GM20000 (cell line): ENCODE measurements around the gene PLA2G6.
A peak's percentile ranks its signal among the peaks of the same experiment; 100 is the strongest.
"Not testable (repeated sequence)": the region's sequence is repeated elsewhere in the genome, so short reads cannot be mapped to it uniquely, and the experiment has no call there.

Source experiments
- DNase-seq: peaks from one replicate; pipeline ENCODE4 v3.0.0; 2012; ENCODE audit warnings: low spot score
- TF ChIP-seq, protein P1 (sequence below): IDR thresholded peaks from 2 replicates; pipeline ENCODE4 v1.5.1; 2012; ENCODE audit warnings: mild to moderate bottlenecking, control low read depth; ENCODE audit errors: extremely low read depth, missing control alignments

The PLA2G6 gene

DNA sequence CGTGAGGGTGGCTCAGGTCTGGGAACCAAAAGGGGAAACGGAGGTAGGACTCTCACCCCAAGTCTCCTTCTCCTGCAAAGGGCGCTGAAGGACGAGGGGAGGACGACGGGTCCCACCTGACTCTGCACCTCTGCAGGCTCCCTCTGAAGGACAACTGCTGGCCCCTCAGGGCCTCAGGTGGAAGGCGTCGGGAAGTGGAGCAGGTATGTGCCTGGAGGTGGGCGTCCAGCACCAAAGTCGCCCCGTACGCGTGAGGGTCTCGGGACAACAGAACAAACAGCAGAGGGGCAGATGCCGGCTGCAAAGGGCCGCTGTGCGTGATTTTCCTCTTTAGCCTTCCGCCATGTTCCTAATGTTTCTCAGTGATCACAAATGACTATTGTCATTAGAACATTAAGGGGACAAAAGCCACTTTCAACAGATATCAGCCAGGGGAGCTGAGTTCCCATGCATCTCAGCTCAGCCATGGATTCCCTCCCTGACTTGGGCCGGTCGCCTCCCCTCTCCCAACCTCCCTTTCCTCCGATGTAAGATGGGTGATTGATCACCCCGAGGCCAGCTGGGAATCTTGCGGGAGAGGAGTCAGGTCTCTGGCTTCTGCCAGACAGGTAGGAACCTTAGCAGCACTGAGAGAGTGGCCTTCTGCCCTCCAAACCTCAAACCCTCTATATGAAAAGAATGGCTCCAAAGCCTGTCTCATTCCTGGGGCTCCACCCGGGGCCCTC lies 98.5 kb downstream of the PLA2G6 start:
- TF ChIP-seq, protein P1, sequence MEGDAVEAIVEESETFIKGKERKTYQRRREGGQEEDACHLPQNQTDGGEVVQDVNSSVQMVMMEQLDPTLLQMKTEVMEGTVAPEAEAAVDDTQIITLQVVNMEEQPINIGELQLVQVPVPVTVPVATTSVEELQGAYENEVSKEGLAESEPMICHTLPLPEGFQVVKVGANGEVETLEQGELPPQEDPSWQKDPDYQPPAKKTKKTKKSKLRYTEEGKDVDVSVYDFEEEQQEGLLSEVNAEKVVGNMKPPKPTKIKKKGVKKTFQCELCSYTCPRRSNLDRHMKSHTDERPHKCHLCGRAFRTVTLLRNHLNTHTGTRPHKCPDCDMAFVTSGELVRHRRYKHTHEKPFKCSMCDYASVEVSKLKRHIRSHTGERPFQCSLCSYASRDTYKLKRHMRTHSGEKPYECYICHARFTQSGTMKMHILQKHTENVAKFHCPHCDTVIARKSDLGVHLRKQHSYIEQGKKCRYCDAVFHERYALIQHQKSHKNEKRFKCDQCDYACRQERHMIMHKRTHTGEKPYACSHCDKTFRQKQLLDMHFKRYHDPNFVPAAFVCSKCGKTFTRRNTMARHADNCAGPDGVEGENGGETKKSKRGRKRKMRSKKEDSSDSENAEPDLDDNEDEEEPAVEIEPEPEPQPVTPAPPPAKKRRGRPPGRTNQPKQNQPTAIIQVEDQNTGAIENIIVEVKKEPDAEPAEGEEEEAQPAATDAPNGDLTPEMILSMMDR, result no peak
- peak; percentile 27 for DNase-seq

DNA sequence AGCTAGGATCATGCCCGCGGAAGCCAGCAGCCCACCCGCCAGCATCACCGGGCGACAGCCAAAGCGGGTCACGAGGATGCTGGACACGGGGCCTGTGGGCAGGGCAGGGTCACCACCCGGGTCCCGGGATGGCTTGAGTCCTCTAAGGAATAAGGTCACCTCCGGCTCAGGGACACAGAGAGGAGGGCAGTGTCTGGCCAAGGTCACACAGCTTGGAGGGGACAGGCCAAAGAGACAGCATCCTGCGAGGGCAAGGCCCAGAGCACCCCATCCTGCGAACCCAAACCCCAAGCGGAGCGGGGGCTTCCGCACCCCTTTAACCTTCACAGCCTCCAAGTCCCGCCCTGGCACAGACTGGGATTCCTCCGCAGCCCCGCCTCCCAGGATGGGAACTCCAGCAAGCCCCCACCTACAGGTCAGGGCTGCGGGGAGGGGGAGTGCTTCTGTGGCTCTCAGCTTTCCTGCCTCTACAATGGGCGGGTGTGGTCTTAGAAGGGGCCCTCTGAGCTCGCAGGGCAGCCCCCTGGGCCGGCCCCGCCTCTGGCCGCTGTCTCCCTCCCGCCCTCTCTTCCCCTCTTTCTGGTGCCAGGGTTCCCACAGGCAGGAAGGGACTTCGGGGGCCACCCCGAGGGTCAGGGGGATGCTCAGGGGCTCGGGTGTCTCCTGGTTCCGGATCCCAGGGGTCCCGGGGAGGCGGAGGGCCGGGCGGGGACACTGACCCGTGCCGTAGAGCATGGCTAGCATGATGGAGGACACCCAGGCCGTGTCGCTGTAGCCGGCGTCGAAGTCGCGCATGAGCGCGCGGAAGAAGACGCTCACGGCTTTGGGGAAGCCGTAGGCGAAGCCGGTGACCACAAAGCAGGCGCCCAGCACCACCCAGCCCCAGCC lies 99.4 kb downstream of the PLA2G6 start:
- TF ChIP-seq, protein P1, result no peak
- DNase-seq, result peak; percentile 72

DNA sequence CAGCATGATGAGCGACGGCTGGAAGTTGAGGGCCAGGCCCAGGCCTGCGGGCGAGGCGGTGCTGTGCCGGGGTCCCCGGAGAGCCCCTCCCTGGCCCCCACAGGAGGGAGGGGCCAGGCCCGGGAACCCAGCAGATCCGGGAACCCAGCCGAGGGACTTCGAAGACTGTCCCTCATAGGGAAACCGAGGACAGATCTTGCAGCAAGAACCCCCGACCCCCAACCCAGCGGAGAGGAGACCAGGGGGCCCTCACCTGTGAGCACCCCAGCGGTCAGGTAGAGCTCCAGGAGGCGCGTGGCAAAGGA lies 100.0 kb downstream of the PLA2G6 start:
- TF ChIP-seq, protein P1, result no peak

DNA sequence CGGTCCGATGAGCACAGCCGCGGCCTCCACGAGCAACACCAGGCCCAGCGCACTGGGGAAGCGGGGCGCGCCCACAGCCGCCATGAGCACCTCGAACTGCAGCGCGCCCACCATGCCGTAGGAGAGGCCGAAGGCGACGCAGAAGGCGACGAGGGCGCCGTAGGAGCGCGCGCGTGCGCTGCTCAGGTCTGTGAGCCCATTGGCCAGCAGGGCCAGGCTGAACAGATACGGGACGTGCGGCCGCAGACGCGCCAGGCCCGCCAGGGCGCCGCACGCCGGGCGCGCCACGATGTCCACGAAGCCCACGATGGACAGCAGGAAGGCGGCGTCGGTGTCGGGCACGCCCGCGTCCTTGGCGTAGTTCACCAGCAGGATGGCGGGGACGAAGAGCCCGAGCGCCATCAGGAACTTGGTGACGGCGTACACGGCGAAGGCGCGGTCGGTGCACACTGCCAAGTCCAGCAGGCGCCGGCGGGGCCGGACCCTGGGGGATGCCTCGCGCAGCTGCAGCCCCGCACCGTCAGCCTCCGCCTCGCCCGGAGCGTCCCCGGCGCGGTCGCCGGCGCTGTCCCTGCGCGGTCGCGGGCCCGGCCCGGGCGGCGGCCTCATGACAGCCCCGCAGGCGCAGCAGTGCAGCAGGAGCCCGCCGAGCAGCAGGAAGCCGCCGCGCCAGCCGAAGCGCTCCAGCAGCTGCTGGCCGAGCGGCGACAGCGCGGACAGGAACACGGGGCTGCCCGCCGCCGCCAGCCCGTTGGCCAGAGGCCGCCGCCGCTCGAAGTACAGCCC lies 100.6 kb downstream of the PLA2G6 start:
- DNase-seq, result no peak
- TF ChIP-seq, protein P1, result no peak

More for the DNA sequence above, 100.0 kb downstream of the PLA2G6 start:
- DNase-seq, result no peak

DNA sequence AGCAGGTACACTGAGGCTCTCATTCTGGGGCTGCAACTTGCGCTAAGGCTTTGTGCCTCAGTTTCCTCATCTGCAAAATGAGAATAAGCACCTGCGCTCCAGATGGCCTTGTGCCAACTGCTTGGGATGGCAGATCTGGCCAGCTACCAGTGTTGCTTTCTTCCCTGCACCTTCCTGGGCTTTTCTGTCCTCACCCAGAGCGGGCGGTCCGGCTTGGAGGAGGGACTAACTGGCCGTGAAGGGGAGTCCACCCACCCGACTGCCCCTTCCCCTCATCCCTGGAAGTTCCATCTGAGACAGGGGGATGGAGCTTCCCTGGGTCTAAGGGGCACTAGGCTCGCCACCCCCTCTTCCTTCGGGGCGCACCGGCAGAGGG lies 101.2 kb downstream of the PLA2G6 start:
- TF ChIP-seq, protein P1, result no peak
- DNase-seq, result no peak

DNA sequence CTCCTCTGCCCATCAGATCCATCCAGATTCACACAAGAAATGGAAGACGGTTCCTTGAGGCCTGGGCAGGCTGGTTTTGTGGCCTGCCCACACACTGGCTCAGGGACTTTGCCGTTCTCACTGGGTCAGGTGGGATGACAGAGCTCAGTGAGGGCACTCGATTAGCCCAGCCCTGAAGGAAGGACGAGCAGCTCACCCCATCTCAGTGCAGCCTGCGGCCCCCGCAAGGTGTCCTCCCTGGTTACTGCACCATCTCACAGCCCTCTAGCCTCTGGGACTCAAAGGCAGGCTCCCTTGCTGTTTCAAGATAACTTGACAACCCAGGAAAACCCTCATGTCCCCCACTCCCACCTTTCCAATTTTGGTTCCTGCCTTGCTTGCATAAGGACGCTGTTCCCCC lies 101.8 kb downstream of the PLA2G6 start:
- TF ChIP-seq, protein P1, result no peak
- no peak for DNase-seq

DNA sequence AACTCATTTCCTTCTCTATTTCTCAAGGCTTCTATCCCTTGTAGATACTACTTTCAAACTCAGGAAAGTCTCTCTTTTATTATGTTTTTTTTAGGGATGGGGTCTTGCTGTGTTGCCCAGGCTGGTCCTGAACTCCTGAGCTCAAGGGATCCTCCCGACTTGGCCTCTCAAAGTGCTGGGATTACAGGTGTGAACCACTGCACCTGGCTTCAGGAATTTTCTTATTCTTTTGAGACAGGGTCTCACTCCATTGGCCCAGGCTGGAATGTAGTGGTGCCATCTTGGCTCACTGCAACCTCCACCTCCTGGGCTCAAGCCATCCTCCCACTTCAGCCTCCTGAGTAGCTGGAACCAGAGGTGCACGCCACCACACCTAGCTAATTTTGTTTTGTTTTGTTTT lies 102.4 kb downstream of the PLA2G6 start:
- not testable (repeated sequence) for DNase-seq
